Muscle of leg (tissue), 11 donors: ENCODE results near the gene SUFU. TPM values are rescaled to one million over a fixed set of nuclear protein-coding genes. Genes with fewer than 3 reads are reported as not detected.
"Not testable (repeated sequence)": the region's sequence is repeated elsewhere in the genome, so short reads cannot be mapped to it uniquely, and the experiment has no call there.

Experiments
- DNase-seq: peaks from one replicate; pipeline ENCODE4 v3.0.0; 2013
- H3K27ac ChIP-seq: one replicate; pipeline ENCODE4 v1.5.1; 2013; ENCODE audit warnings: mild to moderate bottlenecking, low read length, control low read depth
- H3K27me3 ChIP-seq: one replicate; pipeline ENCODE4 v1.6.1; 2013; ENCODE audit warnings: low read length; ENCODE audit not compliant: control insufficient read depth, insufficient read depth
- H3K36me3 ChIP-seq: one replicate; pipeline ENCODE4 v1.6.1; 2013; ENCODE audit warnings: low read length; ENCODE audit not compliant: control insufficient read depth, insufficient read depth
- H3K4me1 ChIP-seq: one replicate; pipeline ENCODE4 v1.6.1; 2013; ENCODE audit warnings: low read length; ENCODE audit not compliant: control insufficient read depth, insufficient read depth
- H3K4me3 ChIP-seq: one replicate; pipeline ENCODE4 v1.5.1; 2013; ENCODE audit warnings: low read length, control low read depth
- H3K9me3 ChIP-seq: replicated peaks from 2 replicates; pipeline ENCODE4 v1.6.1; 2013; ENCODE audit warnings: low read depth, low read length; ENCODE audit not compliant: control insufficient read depth
- WGBS: methylation state at CpG from one replicate; pipeline ENCODE4 v1.1.5; 2013; ENCODE audit warnings: missing lambda C conversion rate; ENCODE audit not compliant: insufficient coverage; 5-methylcytosine and 5-hydroxymethylcytosine counted together
- polyA plus RNA-seq, 8 donors: library from polyadenylated mRNA; unstranded; fragments of 120-200 nt; gene quantifications; one replicate each; pipeline versions ENCODE4 v1.2.1 to v1.2.3, GENCODE V29; 2013; ENCODE audit warnings: inconsistent platforms in 1 of 8, low replicate concordance in 1 of 8; ENCODE audit not compliant: insufficient read length in 8 of 8, insufficient read depth in 1 of 8
- total RNA-seq: library from RNA; stranded (reverse); fragments of 120-200 nt; gene quantifications from one replicate; pipeline ENCODE4 v1.2.4, GENCODE V29; 2013

The SUFU gene
- total and polyA plus RNA-seq, 9 donors, result 5.1 to 21.5 (median 17.2) TPM

GRCh38 chr10:102527546-102527945 is 23.8 kb downstream of the SUFU start:
- Histone ChIP-seq H3K27me3 (no peaks in the 10 kb centered on the region), H3K9me3 (no peaks in the 10 kb centered on the region), H3K4me3 (no peak overlapping the region), H3K36me3 (peaks cover 10% of the 10 kb centered on the region), H3K27ac (no peak overlapping the region), H3K4me1 (peaks cover 4% of the 10 kb centered on the region)
- WGBS, result 100% methylated on average over 1 of the region's 2 CpGs
- no peak for DNase-seq

- DNase-seq, result no peak
- Histone ChIP-seq H3K27ac (no peak overlapping the region), H3K27me3 (no peaks in the 10 kb centered on the region), H3K4me3 (no peak overlapping the region), H3K4me1 (no peaks in the 10 kb centered on the region), H3K9me3 (no peaks in the 10 kb centered on the region), H3K36me3 (peaks cover 12% of the 10 kb centered on the region)
- WGBS, result 84% methylated on average over 13 of the region's 13 CpGs
These were observed 30.6 kb downstream of the SUFU start for GRCh38 chr10:102534333-102534732.

DNA sequence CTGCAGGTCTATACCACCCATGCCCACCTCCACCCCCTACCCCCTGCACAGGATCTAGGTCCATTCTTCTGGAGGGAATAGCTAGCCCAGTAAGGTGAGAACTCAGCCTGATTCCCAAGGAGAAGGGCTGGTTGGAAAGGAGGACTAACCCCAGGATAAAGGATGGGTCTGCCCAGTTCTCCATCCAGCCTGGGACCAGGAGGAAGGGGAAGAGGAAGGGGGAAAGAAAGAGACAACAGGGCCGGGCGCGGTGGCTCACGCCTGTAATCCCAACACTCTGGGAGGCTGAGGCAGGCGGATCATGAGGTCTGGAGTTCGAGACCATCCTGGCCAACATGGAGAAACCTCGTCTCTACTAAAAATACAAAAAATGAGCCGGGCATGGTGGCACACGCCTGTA is 31.2 kb downstream of the SUFU start:
- not testable (repeated sequence) for DNase-seq, H3K27ac ChIP-seq, H3K4me1 ChIP-seq, H3K9me3 ChIP-seq, H3K27me3 ChIP-seq, H3K4me3 ChIP-seq
- peaks cover 12% of the 10 kb centered on the region for H3K36me3 ChIP-seq
- 95% methylated on average over 9 of the region's 9 CpGs for WGBS

DNA sequence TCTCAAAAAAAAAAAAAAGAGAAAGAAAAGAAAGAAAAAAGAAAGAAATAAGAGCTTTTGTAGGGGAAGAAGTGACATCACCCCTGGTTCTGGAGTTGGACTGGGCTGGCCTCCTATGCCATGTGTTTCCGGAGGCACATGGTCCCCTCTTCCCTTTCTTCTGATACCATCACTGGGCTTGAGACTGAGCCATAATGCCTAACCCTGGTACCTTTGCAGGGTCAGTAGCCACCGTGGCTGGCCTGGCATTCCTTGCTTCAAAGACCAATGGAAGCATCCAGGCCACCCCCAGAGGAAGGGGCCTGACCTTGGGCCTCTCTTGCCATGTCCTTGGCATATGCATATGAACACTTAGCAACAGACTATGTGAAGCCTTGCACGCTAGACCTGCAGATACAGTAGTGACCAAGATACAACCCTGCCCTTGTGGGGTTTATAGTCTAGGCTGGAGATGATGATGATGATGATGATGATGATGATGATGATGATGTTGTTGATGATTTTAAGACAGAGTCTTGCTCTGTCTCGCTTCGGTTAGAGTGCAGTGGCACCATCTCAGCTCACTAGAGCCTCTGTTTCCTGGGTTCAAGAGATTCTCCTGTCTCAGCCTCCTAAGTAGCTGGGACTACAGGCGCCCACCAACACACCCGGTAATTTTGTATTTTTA is 31.8 kb downstream of the SUFU start:
- Histone ChIP-seq H3K27me3 (no peaks in the 10 kb centered on the region), H3K27ac (no peak overlapping the region), H3K9me3 (no peaks in the 10 kb centered on the region), H3K4me3 (no peak overlapping the region), H3K36me3 (peaks cover 10% of the 10 kb centered on the region), H3K4me1 (no peaks in the 10 kb centered on the region)
- WGBS, result 98% methylated on average over 7 of the region's 7 CpGs
- DNase-seq, result no peak

GRCh38 chr10:102537367-102537766 is 33.6 kb downstream of the SUFU start:
- H3K36me3 ChIP-seq, result peaks cover 9% of the 10 kb centered on the region
- H3K4me3 ChIP-seq, result no peak overlapping the region
- no peak for DNase-seq
- H3K4me1 ChIP-seq, result no peaks in the 10 kb centered on the region
- no peak overlapping the region for H3K27ac ChIP-seq
- H3K9me3 ChIP-seq, result no peaks in the 10 kb centered on the region
- H3K27me3 ChIP-seq, result no peaks in the 10 kb centered on the region

- Histone ChIP-seq H3K4me3 (no peak overlapping the region), H3K4me1 (no peaks in the 10 kb centered on the region), H3K9me3 (no peaks in the 10 kb centered on the region), H3K27ac (no peak overlapping the region), H3K36me3 (peaks cover 3% of the 10 kb centered on the region), H3K27me3 (no peaks in the 10 kb centered on the region)
- no CpG with 5 or more reads among the region's 2 CpGs for WGBS
- DNase-seq, result no peak
These were observed 34.2 kb downstream of the SUFU start for GRCh38 chr10:102537948-102538347.

- DNase-seq, result no peak
- no peaks in the 10 kb centered on the region for H3K9me3 ChIP-seq
- WGBS, result 100% methylated on average over 2 of the region's 2 CpGs
- no peaks in the 10 kb centered on the region for H3K4me1 ChIP-seq
- peaks cover 3% of the 10 kb centered on the region for H3K36me3 ChIP-seq
- H3K27me3 ChIP-seq, result no peaks in the 10 kb centered on the region
- no peak overlapping the region for H3K27ac ChIP-seq
- no peak overlapping the region for H3K4me3 ChIP-seq
These were observed 35.0 kb downstream of the SUFU start for GRCh38 chr10:102538811-102539210.

DNA sequence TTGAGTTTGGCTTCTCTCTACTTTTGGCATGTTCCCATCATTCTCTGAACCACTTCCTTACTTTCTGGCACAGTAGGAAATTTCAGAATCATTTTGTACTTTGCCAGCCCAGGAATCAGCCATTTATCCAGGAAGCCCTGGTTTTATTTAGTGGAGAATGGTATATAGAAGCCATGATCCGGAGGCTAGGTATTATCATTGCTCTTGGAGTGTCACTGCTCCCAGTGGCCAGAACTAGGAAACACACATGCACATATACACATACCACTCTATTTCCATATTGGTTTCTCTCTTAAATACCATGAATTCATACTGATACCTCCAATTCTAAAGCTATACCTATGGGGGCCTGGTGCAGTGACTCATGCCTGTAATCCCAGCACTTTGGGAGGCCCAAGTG is 36.3 kb downstream of the SUFU start:
- no CpG with 5 or more reads among the region's 1 CpG for WGBS
- Histone ChIP-seq H3K27ac (no peak overlapping the region), H3K36me3 (peaks cover 3% of the 10 kb centered on the region), H3K9me3 (no peaks in the 10 kb centered on the region), H3K27me3 (no peaks in the 10 kb centered on the region), H3K4me1 (no peaks in the 10 kb centered on the region), H3K4me3 (no peak overlapping the region)
- no peak for DNase-seq

GRCh38 chr10:102542800-102543418 is 39.1 kb downstream of the SUFU start:
- Histone ChIP-seq H3K36me3 (no peaks in the 10 kb centered on the region), H3K27me3 (no peaks in the 10 kb centered on the region), H3K4me3 (no peak overlapping the region), H3K9me3 (no peaks in the 10 kb centered on the region), H3K4me1 (peaks cover 12% of the 10 kb centered on the region), H3K27ac (no peak overlapping the region)
- 100% methylated on average over 1 of the region's 8 CpGs for WGBS
- DNase-seq, result no peak

DNA sequence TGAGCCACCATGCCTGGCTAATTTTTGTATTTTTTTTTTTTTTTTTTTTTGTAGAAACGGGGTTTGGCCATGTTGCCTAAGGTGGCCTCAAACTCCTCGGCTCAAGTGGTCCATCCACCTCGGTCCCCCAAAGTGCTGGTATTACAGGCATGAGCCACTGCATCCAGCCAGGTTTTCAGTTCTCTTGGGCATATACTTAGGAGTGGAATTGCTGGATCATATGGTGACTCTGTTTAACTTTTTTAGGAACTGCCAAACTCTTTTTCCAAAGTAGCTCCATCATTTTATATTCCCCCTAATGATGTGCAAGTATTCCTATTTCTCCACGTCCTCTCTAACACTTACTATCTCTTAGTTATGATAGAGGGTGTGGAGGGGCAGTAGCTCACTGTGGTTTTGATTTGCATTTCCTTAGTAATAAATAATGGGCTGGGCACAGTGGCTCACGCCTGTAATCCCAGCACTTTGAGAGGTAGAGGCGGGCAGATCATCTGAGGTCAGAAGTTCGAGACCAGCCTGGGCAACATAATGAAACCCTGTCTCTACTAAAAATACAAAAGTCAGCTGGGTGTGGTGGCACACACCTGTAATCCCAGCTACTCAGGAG is 41.6 kb downstream of the SUFU start:
- Histone ChIP-seq H3K9me3 (no peaks in the 10 kb centered on the region), H3K27ac (no peak overlapping the region), H3K36me3 (peaks cover 6% of the 10 kb centered on the region), H3K4me3 (no peak overlapping the region), H3K27me3 (no peaks in the 10 kb centered on the region), H3K4me1 (peaks cover 12% of the 10 kb centered on the region)
- no peak for DNase-seq
- WGBS, result 88% methylated on average over 3 of the region's 7 CpGs
